Measurements from ENCODE around the gene DR1. TPM values are rescaled to one million over a fixed set of nuclear protein-coding genes. Genes with fewer than 3 reads are reported as not detected.

DR1 gene
- total RNA-seq, 4 donors from 2014 or later, result 12.3 to 47.5 (median 32.9) TPM

GRCh38 chr1:93414749-93415148, 69.0 kb downstream of the DR1 start:
- Histone ChIP-seq H3K9me3 (no peaks in the 10 kb centered on the region), H3K4me1 (no peaks in the 10 kb centered on the region), H3K4me3 (no peak overlapping the region), H3K36me3 (no peaks in the 10 kb centered on the region), H3K27ac (no peak overlapping the region), H3K27me3 (no peaks in the 10 kb centered on the region)
- no peak for DNase-seq
- 48 to 64% methylated on average over 3 of the region's 3 CpGs for WGBS, 2 donors (ENCODE audit: low coverage in 1 of 2)
- in situ Hi-C loops (cut with MboI; ENCODE audit: low pct_ligation_motif_present in 1 of 4, low pct_unique_long_range_greater_than_20kb in 1 of 4, low sequenced_read_pairs in 3 of 4), result loop anchor here in 1 of 4 donors (10.0 kb wide), 1 partner anchor 110 kb away; no protein-coding TSS in a partner anchor
- intact Hi-C loops (cut with DNase I; ENCODE audit: low total_unique reads), result no loop called here
- TF ChIP-seq POLR2A (IDR thresholded peaks at IDR 0.05) (no peak), EP300 (IDR thresholded peaks at IDR 0.05; ENCODE audit: low read depth) (no peak), POLR2AphosphoS5 (IDR thresholded peaks at IDR 0.05) (no peak), CTCF (IDR thresholded peaks at IDR 0.05) (no peak)

GRCh38 chr1:93415296-93415695, 69.6 kb downstream of the DR1 start:
- in situ Hi-C loops (cut with MboI; ENCODE audit: low pct_ligation_motif_present in 1 of 4, low pct_unique_long_range_greater_than_20kb in 1 of 4, low sequenced_read_pairs in 3 of 4), result loop anchor here in 1 of 4 donors (10.0 kb wide), 1 partner anchor 110 kb away; no protein-coding TSS in a partner anchor
- no peak for TF ChIP-seq POLR2A (IDR thresholded peaks at IDR 0.05)
- TF ChIP-seq CTCF (IDR thresholded peaks at IDR 0.05), result no peak
- no peak for TF ChIP-seq EP300 (IDR thresholded peaks at IDR 0.05; ENCODE audit: low read depth)
- 78 to 85% methylated on average over 3 of the region's 3 CpGs for WGBS, 2 donors (ENCODE audit: low coverage in 1 of 2)
- DNase-seq, result no peak
- intact Hi-C loops (cut with DNase I; ENCODE audit: low total_unique reads), result no loop called here
- Histone ChIP-seq H3K27ac (no peak overlapping the region), H3K4me1 (no peaks in the 10 kb centered on the region), H3K9me3 (no peaks in the 10 kb centered on the region), H3K4me3 (no peak overlapping the region), H3K36me3 (no peaks in the 10 kb centered on the region), H3K27me3 (no peaks in the 10 kb centered on the region)

- 86 to 98% methylated on average over 1 to 2 of the region's 2 CpGs for WGBS, 2 donors (ENCODE audit: low coverage in 1 of 2)
- DNase-seq, result no peak
Measured at GRCh38 chr1:93416183-93416582, 70.5 kb downstream of the DR1 start.

More at GRCh38 chr1:93416183-93416582, 70.5 kb downstream of the DR1 start:
- in situ Hi-C loops (cut with MboI; ENCODE audit: low pct_ligation_motif_present in 1 of 4, low pct_unique_long_range_greater_than_20kb in 1 of 4, low sequenced_read_pairs in 3 of 4) (loop anchor here in 1 of 4 donors (10.0 kb wide), 1 partner anchor 111 kb away; no protein-coding TSS in a partner anchor), intact Hi-C loops (cut with DNase I; ENCODE audit: low total_unique reads) (no loop called here)
- Histone ChIP-seq H3K36me3 (no peaks in the 10 kb centered on the region), H3K9me3 (no peaks in the 10 kb centered on the region), H3K4me3 (no peak overlapping the region), H3K27ac (no peak overlapping the region), H3K4me1 (no peaks in the 10 kb centered on the region), H3K27me3 (no peaks in the 10 kb centered on the region)
- TF ChIP-seq CTCF (IDR thresholded peaks at IDR 0.05) (no peak), EP300 (IDR thresholded peaks at IDR 0.05; ENCODE audit: low read depth) (no peak), POLR2A (IDR thresholded peaks at IDR 0.05) (no peak), POLR2AphosphoS5 (IDR thresholded peaks at IDR 0.05) (no peak)

Small RNAs within 50 kb of the gene (small RNA-seq; reads per million reads assigned to genes)
- gene RF00019, result 0 reads per million in 4 donors

Other genes starting within 250 kb of the DR1 start
- gene TMED5, start 165.5 kb upstream of the DR1 start, total RNA-seq, result 10 to 100 TPM; 15.0 to 97.3 (median 43.3) TPM
- 1 to 10 TPM; 1.5 to 5.1 (median 2.8) TPM for gene CCDC18, start 165.2 kb upstream of the DR1 start, total RNA-seq
- gene FNBP1L, start 102.2 kb downstream of the DR1 start, total RNA-seq, result 10 to 100 TPM; 31.0 to 69.4 (median 49.0) TPM

Measured in transverse colon (tissue), 4 donors.